GM12891 (cell line): ENCODE measurements around the gene MEI1.

Experiments used
- PAX5 ChIP-seq: IDR thresholded peaks from 2 replicates; pipeline ENCODE4 v1.6.1; 2011; ENCODE audit warnings: low read length, moderate library complexity, mild to moderate bottlenecking; ENCODE audit not compliant: insufficient read depth, severe bottlenecking
- POLR2A ChIP-seq: IDR thresholded peaks from 2 replicates; pipeline ENCODE4 v1.6.1; 2011; ENCODE audit warnings: low read depth, low read length, control low read depth
- POLR2AphosphoS5 ChIP-seq: IDR thresholded peaks from 2 replicates; pipeline ENCODE4 v1.6.1; 2011; ENCODE audit warnings: low read depth, low read length, control low read depth
- SPI1 ChIP-seq: IDR thresholded peaks from 2 replicates; pipeline ENCODE4 v1.6.1; 2011; ENCODE audit warnings: low read depth, low read length, control low read depth
- TAF1 ChIP-seq: IDR thresholded peaks from 2 replicates; pipeline ENCODE4 v1.6.1; 2011; ENCODE audit warnings: low read depth, low read length, control low read depth

GRCh38 chr22:41659941-41660340 lies 39.4 kb upstream of the MEI1 start:
- TF ChIP-seq POLR2AphosphoS5 (no peak), POLR2A (no peak), PAX5 (no peak), SPI1 (no peak), TAF1 (no peak)
